ENCODE data around the gene HES6.

- TF ChIP-seq, protein P1, sequence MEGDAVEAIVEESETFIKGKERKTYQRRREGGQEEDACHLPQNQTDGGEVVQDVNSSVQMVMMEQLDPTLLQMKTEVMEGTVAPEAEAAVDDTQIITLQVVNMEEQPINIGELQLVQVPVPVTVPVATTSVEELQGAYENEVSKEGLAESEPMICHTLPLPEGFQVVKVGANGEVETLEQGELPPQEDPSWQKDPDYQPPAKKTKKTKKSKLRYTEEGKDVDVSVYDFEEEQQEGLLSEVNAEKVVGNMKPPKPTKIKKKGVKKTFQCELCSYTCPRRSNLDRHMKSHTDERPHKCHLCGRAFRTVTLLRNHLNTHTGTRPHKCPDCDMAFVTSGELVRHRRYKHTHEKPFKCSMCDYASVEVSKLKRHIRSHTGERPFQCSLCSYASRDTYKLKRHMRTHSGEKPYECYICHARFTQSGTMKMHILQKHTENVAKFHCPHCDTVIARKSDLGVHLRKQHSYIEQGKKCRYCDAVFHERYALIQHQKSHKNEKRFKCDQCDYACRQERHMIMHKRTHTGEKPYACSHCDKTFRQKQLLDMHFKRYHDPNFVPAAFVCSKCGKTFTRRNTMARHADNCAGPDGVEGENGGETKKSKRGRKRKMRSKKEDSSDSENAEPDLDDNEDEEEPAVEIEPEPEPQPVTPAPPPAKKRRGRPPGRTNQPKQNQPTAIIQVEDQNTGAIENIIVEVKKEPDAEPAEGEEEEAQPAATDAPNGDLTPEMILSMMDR (IDR thresholded peaks at IDR 0.05) = no peak
- no peak for TF ChIP-seq POLR2AphosphoS5 (IDR thresholded peaks at IDR 0.05)
Observed at GRCh38 chr2:238251986-238252385, 12.1 kb upstream of the HES6 start.
